ENCODE measurements around the gene MIER2.
A peak's percentile ranks its signal among the peaks of the same experiment; 100 is the strongest.

The MIER2 gene

GRCh38 chr19:294946-295686 lies 49.5 kb downstream of the MIER2 start:
- TF ChIP-seq CTCF (IDR thresholded peaks at IDR 0.05; ENCODE audit: insufficient read depth, low read depth, low read length, missing control alignments): peak; percentile 79
- H3K4me3 ChIP-seq (ENCODE audit: low read depth, low read length): no peak overlapping the region
- peak; percentile 24 for DNase-seq (ENCODE audit: low read depth)

- no peak for DNase-seq (ENCODE audit: low read depth)
- H3K4me3 ChIP-seq (ENCODE audit: low read depth, low read length): no peak overlapping the region
- no peak for TF ChIP-seq CTCF (IDR thresholded peaks at IDR 0.05; ENCODE audit: insufficient read depth, low read depth, low read length, missing control alignments)
Measured at GRCh38 chr19:294341-294945, 50.2 kb downstream of the MIER2 start.

DNA sequence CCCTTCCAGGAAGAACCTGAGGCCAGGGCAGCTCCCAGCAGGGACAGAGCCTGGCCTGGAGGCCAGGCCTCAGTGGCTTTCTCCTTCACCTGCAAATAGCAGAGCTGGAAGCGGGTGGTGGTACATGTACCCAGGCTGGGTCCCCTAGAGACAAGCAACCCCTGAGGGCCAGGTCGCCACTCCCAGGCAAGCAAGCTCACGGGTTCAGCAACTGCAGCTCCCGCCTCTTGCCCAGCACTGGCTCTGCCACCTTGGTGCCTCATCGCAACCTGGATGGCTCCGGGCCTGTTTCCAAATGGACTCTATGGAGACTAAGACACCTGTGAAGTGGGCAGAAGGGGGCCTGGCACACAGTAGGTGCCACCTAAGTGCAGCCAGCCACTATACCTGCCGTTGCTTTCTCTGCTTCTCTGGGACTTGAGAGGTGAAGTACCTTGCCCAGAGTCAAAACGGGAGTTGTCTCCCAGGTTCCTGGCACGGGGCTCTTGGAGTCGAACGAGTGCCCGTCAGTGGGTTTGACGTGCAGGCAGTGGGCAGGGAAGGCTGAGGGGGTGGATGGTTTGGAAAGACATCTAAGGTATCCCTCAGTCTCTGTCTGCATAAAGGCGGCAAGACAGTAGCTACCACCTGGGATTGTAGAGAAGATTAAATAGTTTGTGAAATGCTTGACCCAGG lies 51.0 kb downstream of the MIER2 start:
- no peak for DNase-seq (ENCODE audit: low read depth)
- H3K4me3 ChIP-seq (ENCODE audit: low read depth, low read length): no peak overlapping the region
- no peak for TF ChIP-seq CTCF (IDR thresholded peaks at IDR 0.05; ENCODE audit: insufficient read depth, low read depth, low read length, missing control alignments)

GRCh38 chr19:292951-293350 lies 51.6 kb downstream of the MIER2 start:
- DNase-seq (ENCODE audit: low read depth): no peak
- no peak overlapping the region for H3K4me3 ChIP-seq (ENCODE audit: low read depth, low read length)
- no peak for TF ChIP-seq CTCF (IDR thresholded peaks at IDR 0.05; ENCODE audit: insufficient read depth, low read depth, low read length, missing control alignments)

- TF ChIP-seq CTCF (IDR thresholded peaks at IDR 0.05; ENCODE audit: insufficient read depth, low read depth, low read length, missing control alignments): no peak
- no peak for DNase-seq (ENCODE audit: low read depth)
- H3K4me3 ChIP-seq (ENCODE audit: low read depth, low read length): no peak overlapping the region
Measured at GRCh38 chr19:292281-292884, 52.2 kb downstream of the MIER2 start.

DNA sequence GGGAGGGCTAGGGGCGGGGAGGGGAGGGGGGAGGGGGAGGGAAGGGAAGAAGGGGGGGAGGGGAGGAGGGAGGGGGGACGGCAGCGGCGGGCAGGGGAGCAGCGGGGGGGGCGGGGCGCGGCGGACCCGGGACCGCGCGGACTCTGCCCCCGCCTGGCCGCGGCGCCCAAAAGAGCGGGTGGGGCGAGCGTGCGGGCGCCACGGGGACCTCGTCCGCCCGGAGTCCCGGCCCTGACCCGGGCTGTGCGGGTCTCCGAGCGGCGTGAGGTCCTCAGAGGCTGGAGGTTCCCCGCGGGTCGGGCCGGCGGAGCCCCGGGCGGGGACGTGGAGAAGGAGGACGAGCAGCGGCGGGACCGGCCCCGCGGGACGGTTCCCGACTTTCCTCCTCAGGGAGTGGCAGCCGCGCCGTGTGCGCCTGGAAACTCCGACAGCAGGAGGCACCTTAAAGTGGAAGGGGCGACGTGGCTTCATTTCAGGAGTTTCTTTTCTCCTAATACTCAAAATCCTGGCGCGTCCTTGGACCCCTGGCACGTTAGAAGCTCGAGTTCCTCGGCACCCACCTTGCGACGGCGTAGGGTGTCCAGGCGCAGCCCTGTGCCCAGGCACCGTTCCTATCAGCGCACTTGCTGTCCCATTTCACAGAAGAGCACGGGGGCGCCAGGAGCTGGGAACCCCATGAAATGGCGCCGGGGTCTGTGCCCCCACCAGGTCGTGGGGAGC lies 52.9 kb downstream of the MIER2 start:
- DNase-seq (ENCODE audit: low read depth): no peak
- TF ChIP-seq CTCF (IDR thresholded peaks at IDR 0.05; ENCODE audit: insufficient read depth, low read depth, low read length, missing control alignments): no peak
- no peak overlapping the region for H3K4me3 ChIP-seq (ENCODE audit: low read depth, low read length)
